Stromal cell of bone marrow (primary cell): ENCODE data around the gene GALE.
"Not testable (repeated sequence)": the region's sequence is repeated elsewhere in the genome, so short reads cannot be mapped to it uniquely, and the experiment has no call there.

Experiments
- DNase-seq: peaks from one replicate; pipeline ENCODE4 v3.0.0-alpha.2; 2012; ENCODE audit warnings: low read depth

GALE gene

GRCh38 chr1:23792151-23792945, 8.2 kb downstream of the GALE start:
- DNase-seq = no peak

- DNase-seq = no peak
These were observed 9.0 kb downstream of the GALE start for GRCh38 chr1:23791516-23792047.

- peak; percentile 85 for DNase-seq
These were observed 9.6 kb downstream of the GALE start, which contains the start of gene LYPLA2 for GRCh38 chr1:23790696-23791515. LYPLA2 (plus strand) TSS chr1:23791145; CDS start chr1:23792683, 1,538 bp downstream.

- DNase-seq = no peak
These were observed 11.9 kb downstream of the GALE start for GRCh38 chr1:23788695-23789094.

GRCh38 chr1:23787701-23788100, 12.9 kb downstream of the GALE start:
- DNase-seq = no peak

- no peak for DNase-seq
These were observed 15.7 kb downstream of the GALE start for GRCh38 chr1:23784846-23785245.

GRCh38 chr1:23783141-23783540, 17.4 kb downstream of the GALE start:
- DNase-seq = not testable (repeated sequence)

- no peak for DNase-seq
These were observed 20.7 kb downstream of the GALE start for GRCh38 chr1:23779826-23780371.

- DNase-seq = peak; percentile 67
These were observed 22.4 kb downstream of the GALE start, which contains the start of gene PITHD1 for GRCh38 chr1:23777979-23778814. PITHD1 (plus strand) TSS chr1:23778418; CDS start chr1:23778516, 98 bp downstream.

- no peak for DNase-seq
These were observed 24.3 kb downstream of the GALE start for GRCh38 chr1:23776217-23776616.

- DNase-seq = no peak
These were observed 26.2 kb downstream of the GALE start for GRCh38 chr1:23774174-23774880.

GRCh38 chr1:23772854-23773242, 27.7 kb downstream of the GALE start:
- no peak for DNase-seq

- DNase-seq = peak; percentile 66
These were observed 28.3 kb downstream of the GALE start for GRCh38 chr1:23772049-23772853.

GRCh38 chr1:23768733-23769132, 31.8 kb downstream of the GALE start:
- DNase-seq = no peak

- no peak for DNase-seq
These were observed 37.4 kb downstream of the GALE start for GRCh38 chr1:23763041-23763577.

GRCh38 chr1:23759277-23759676, 41.3 kb downstream of the GALE start:
- DNase-seq = no peak

GRCh38 chr1:23757812-23758211, 42.7 kb downstream of the GALE start:
- no peak for DNase-seq

GRCh38 chr1:23756676-23757075, 43.9 kb downstream of the GALE start:
- no peak for DNase-seq

GRCh38 chr1:23752909-23753308, 47.6 kb downstream of the GALE start:
- no peak for DNase-seq

GRCh38 chr1:23751815-23752200, 48.7 kb downstream of the GALE start:
- DNase-seq = no peak
